B cell (primary cell): ENCODE data around the gene THOP1. TPM values are rescaled to one million over a fixed set of nuclear protein-coding genes. Genes with fewer than 3 reads are reported as not detected.
A peak's percentile ranks its signal among the peaks of the same experiment; 100 is the strongest.
"Not testable (repeated sequence)": the region's sequence is repeated elsewhere in the genome, so short reads cannot be mapped to it uniquely, and the experiment has no call there.

Experiments
- ATAC-seq: fragments of 200-7000 bp; cut with Tn5 transposase; one replicate; pipeline ENCODE4 v1.10.0; 2021; ENCODE audit warnings: low read depth, mild to moderate bottlenecking, moderate number of reproducible peaks, moderate library complexity
- CTCF ChIA-PET: fragments of 350-600 bp; sonication (Branson Sonifier 250); formaldehyde crosslinking; loops from one replicate; lab custom pipeline; 2021; ENCODE audit warnings: antibody characterized with exemption, inconsistent platforms; lab: Charles Lee
- POLR2A ChIA-PET: fragments of 350-600 bp; sonication (Branson Sonifier 250); formaldehyde crosslinking; loops from one replicate; lab custom pipeline; 2021; ENCODE audit warnings: antibody characterized with exemption; lab: Charles Lee
- DNase-seq: peaks from one replicate; pipeline ENCODE4 v3.0.0; 2013
- H2AFZ ChIP-seq: 2 replicates; pipeline ENCODE4 v1.6.1; 2012; ENCODE audit warnings: mild to moderate bottlenecking, low read depth, low read length; ENCODE audit not compliant: insufficient read depth, poor library complexity, severe bottlenecking
- H3K27ac ChIP-seq, 2 donors: 1 replicate in 1 of 2; 2 replicates in 1 of 2; pipeline ENCODE4 v1.5.1; 2012 to 2013; ENCODE audit warnings: low read length in 2 of 2, mild to moderate bottlenecking in 2 of 2, moderate library complexity in 1 of 2
- H3K27me3 ChIP-seq, 4 experiments: fragments of 200-600 bp in 1 of 4; sonication (generic) in 1 of 4; replicated peaks in 1 of 4; 1 replicate in 2 of 4; 2 replicates in 2 of 4; pipeline versions ENCODE4 v1.6.1 to v1.7.0; 2013 to 2016; ENCODE audit warnings: low read length in 3 of 4, mild to moderate bottlenecking in 2 of 4, mixed read lengths in 1 of 4, moderate library complexity in 1 of 4; ENCODE audit not compliant: insufficient read depth in 4 of 4, control insufficient read depth in 3 of 4; ENCODE audit errors: control extremely low read depth in 1 of 4
- H3K36me3 ChIP-seq, 2 experiments: replicated peaks in 1 of 2; 1 replicate in 1 of 2; 2 replicates in 1 of 2; pipeline versions ENCODE4 v1.6.1 to v1.7.1; 2013; ENCODE audit warnings: low read length in 1 of 2; ENCODE audit not compliant: insufficient read depth in 2 of 2, control insufficient read depth in 1 of 2; ENCODE audit errors: control extremely low read depth in 1 of 2, extremely low read depth in 1 of 2
- H3K4me1 ChIP-seq, 2 donors: fragments of 200-600 bp in 1 of 2; sonication (generic) in 1 of 2; 1 replicate in 1 of 2; 2 replicates in 1 of 2; pipeline versions ENCODE4 v1.5.1 to v1.6.1; 2013 to 2017; ENCODE audit warnings: low read length in 2 of 2; ENCODE audit not compliant: control insufficient read depth in 2 of 2, insufficient read depth in 2 of 2
- H3K4me2 ChIP-seq: replicated peaks from 2 replicates; pipeline ENCODE3; 2012; ENCODE audit warnings: mild to moderate bottlenecking, low read depth, low read length; ENCODE audit not compliant: poor library complexity, severe bottlenecking
- H3K4me3 ChIP-seq, 5 experiments: fragments of 200-600 bp in 1 of 5; sonication (generic) in 1 of 5; 1 replicate in 3 of 5; 2 replicates in 2 of 5; pipeline versions ENCODE4 v1.5.1 to v1.7.0; 2011 to 2016; ENCODE audit warnings: low read length in 4 of 5, mild to moderate bottlenecking in 4 of 5, low read depth in 2 of 5, control low read depth in 1 of 5, moderate library complexity in 1 of 5; ENCODE audit not compliant: insufficient read depth in 1 of 5; ENCODE audit errors: control extremely low read depth in 1 of 5, extremely low read depth in 1 of 5
- H3K79me2 ChIP-seq: fragments of 200-600 bp; sonication (generic); one replicate; pipeline ENCODE4 v1.6.0; 2016; ENCODE audit warnings: low read length; ENCODE audit not compliant: control insufficient read depth, insufficient read depth
- H3K9ac ChIP-seq: fragments of 200-600 bp; sonication (generic); 2 replicates; pipeline ENCODE4 v1.6.1; 2017; ENCODE audit warnings: mild to moderate bottlenecking, low read length, moderate library complexity
- H3K9me3 ChIP-seq, 3 donors: one replicate each; pipeline versions ENCODE4 v1.6.1 to v1.7.1; 2013; ENCODE audit warnings: low read length in 2 of 3; ENCODE audit not compliant: control insufficient read depth in 2 of 3, insufficient read depth in 1 of 3; ENCODE audit errors: control extremely low read depth in 1 of 3
- H4K20me1 ChIP-seq: 2 replicates; pipeline ENCODE4 v1.6.0; 2012; ENCODE audit warnings: mild to moderate bottlenecking, low read length; ENCODE audit not compliant: insufficient read depth, control insufficient read depth, poor library complexity, severe bottlenecking
- H3K27ac Mint-ChIP-seq: one replicate; pipeline ENCODE4 v1.8.0; 2021; ENCODE audit warnings: mixed read lengths
- H3K27me3 Mint-ChIP-seq: one replicate; pipeline ENCODE4 v1.8.0; 2021; ENCODE audit warnings: mixed read lengths
- H3K4me1 Mint-ChIP-seq: one replicate; pipeline ENCODE4 v1.8.0; 2021; ENCODE audit warnings: mixed read lengths
- H3K4me3 Mint-ChIP-seq: one replicate; pipeline ENCODE4 v1.8.0; 2021; ENCODE audit warnings: mixed read lengths
- H3K9me3 Mint-ChIP-seq: one replicate; pipeline ENCODE4 v1.8.0; 2022; ENCODE audit warnings: mixed read lengths; ENCODE audit not compliant: insufficient read depth
- EZH2 ChIP-seq: IDR thresholded peaks from 2 replicates; pipeline ENCODE4 v1.6.1; 2012; ENCODE audit warnings: borderline replicate concordance, low read depth, mild to moderate bottlenecking, moderate library complexity, low read length; ENCODE audit not compliant: insufficient read depth, poor library complexity, severe bottlenecking
- WGBS: methylation state at CpG from one replicate; pipeline ENCODE4 v1.1.5; 2013; ENCODE audit warnings: missing lambda C conversion rate; ENCODE audit not compliant: insufficient coverage; 5-methylcytosine and 5-hydroxymethylcytosine counted together
- intact Hi-C: fragments of 100-400 bp; cut with micrococcal nuclease; formaldehyde crosslinking; loops from one replicate; pipeline ENCODE4 v1.10.0; 2022
- polyA plus RNA-seq: library from polyadenylated mRNA; depleted of rRNA; stranded (reverse); fragments of >200 nt; gene quantifications from 2 replicates; pipeline ENCODE4 v1.2.3, GENCODE V29; 2012
- total RNA-seq, 2 donors: library from RNA; stranded (reverse); fragments of 120-200 nt in 1 of 2; gene quantifications; 1 replicate in 1 of 2; 2 replicates in 1 of 2; pipeline versions ENCODE4 v1.2.3 to v1.2.4, GENCODE V29; 2013 to 2022

The THOP1 gene
- total and polyA plus RNA-seq, 2 donors (not counting 1 experiment from before 2014, with no cell fraction given), result 54.3 to 56.4 TPM

GRCh38 chr19:2816641-2817040, 31.3 kb downstream of the THOP1 start:
- no peaks in the 10 kb centered on the region for H3K9me3 ChIP-seq
- Mint-ChIP-seq H3K4me3 (no peak overlapping the region), H3K9me3 (no peaks in the 10 kb centered on the region), H3K27ac (no peak overlapping the region), H3K27me3 (no peaks in the 10 kb centered on the region), H3K4me1 (peaks cover 9% of the 10 kb centered on the region)
- H3K27me3 ChIP-seq, result no peaks in the 10 kb centered on the region
- H3K79me2 ChIP-seq, result peaks cover 10% of the 10 kb centered on the region
- no peak for TF ChIP-seq EZH2
- ATAC-seq, result no peak
- intact Hi-C loops, result no loop called here
- WGBS, result 100% methylated on average over 6 of the region's 16 CpGs
- no peak for DNase-seq
- H3K4me1 ChIP-seq, result peaks cover 4 to 18% of the 10 kb centered on the region in 2 donors
- H2AFZ ChIP-seq, result no peak overlapping the region
- ChIA-PET CTCF (no interaction called here), POLR2A (no interaction called here)
- H3K36me3 ChIP-seq, result peaks cover 0 to 5% of the 10 kb centered on the region in 2 experiments
- H4K20me1 ChIP-seq, result no peaks in the 10 kb centered on the region
- H3K4me2 ChIP-seq, result no peak overlapping the region
- no peak overlapping the region for H3K27ac ChIP-seq
- H3K4me3 ChIP-seq, result no peak overlapping the region
- no peak overlapping the region for H3K9ac ChIP-seq

- peaks cover 4 to 18% of the 10 kb centered on the region in 2 donors for H3K4me1 ChIP-seq
- H3K4me3 Mint-ChIP-seq, H3K27me3 ChIP-seq, H3K79me2 ChIP-seq, DNase-seq, H3K27ac ChIP-seq, H3K4me1 Mint-ChIP-seq, ATAC-seq, H4K20me1 ChIP-seq, CTCF ChIA-PET, H3K36me3 ChIP-seq, H3K4me3 ChIP-seq, H3K27me3 Mint-ChIP-seq, intact Hi-C loops, H3K9me3 ChIP-seq, H3K9me3 Mint-ChIP-seq, H3K4me2 ChIP-seq, H3K9ac ChIP-seq, POLR2A ChIA-PET, H2AFZ ChIP-seq: not testable (repeated sequence)
- H3K27ac Mint-ChIP-seq, result peak overlapping the region; percentile 20
- 92% methylated on average over 21 of the region's 22 CpGs for WGBS
Measured at GRCh38 chr19:2817237-2817829, 32.0 kb downstream of the THOP1 start.
